HFFc6 (cell line): Measurements from ENCODE around the gene RNF111. TPM values are rescaled to one million over a fixed set of nuclear protein-coding genes. Genes with fewer than 3 reads are reported as not detected.
A peak's percentile ranks its signal among the peaks of the same experiment; 100 is the strongest.

ENCODE experiments used
- DNase-seq: peaks from one replicate; pipeline ENCODE4 v3.0.0-alpha.2; 2018
- H3K27ac Mint-ChIP-seq: 2 replicates; pipeline ENCODE4 v1.8.0; 2020; ENCODE audit warnings: mild to moderate bottlenecking, mixed read lengths
- H3K27me3 Mint-ChIP-seq: 2 replicates; pipeline ENCODE4 v1.8.0; 2021; ENCODE audit warnings: mild to moderate bottlenecking, moderate library complexity, mixed read lengths; ENCODE audit not compliant: insufficient read depth
- H3K36me3 Mint-ChIP-seq: 2 replicates; pipeline ENCODE4 v1.8.0; 2021; ENCODE audit warnings: low read depth, mixed read lengths
- H3K4me1 Mint-ChIP-seq: 2 replicates; pipeline ENCODE4 v1.8.0; 2020; ENCODE audit warnings: low read depth, mixed read lengths
- H3K4me3 Mint-ChIP-seq: 2 replicates; pipeline ENCODE4 v1.8.0; 2020; ENCODE audit warnings: mild to moderate bottlenecking, moderate library complexity, mixed read lengths
- H3K9me3 Mint-ChIP-seq: 2 replicates; pipeline ENCODE4 v1.8.0; 2020; ENCODE audit warnings: mild to moderate bottlenecking, mixed read lengths
- CTCF ChIP-seq: fragments of 200-600 bp; sonication (generic); IDR thresholded peaks from 2 replicates; pipeline ENCODE4 v1.5.0; 2021; ENCODE audit warnings: antibody characterized with exemption, mild to moderate bottlenecking
- total RNA-seq, 6 experiments: library from RNA; stranded (reverse); fragmentation: NEBNext Ultra II Directional; extraction: Animal tissue kit (Norgen Biotek cat#: 25700); gene quantifications; 2 replicates in 1 of 6; 3 replicates in 5 of 6; pipeline ENCODE4 v1.2.3, GENCODE V29; 2021

The RNF111 gene
- total RNA-seq, 6 experiments from 2014 or later, result 29.1 to 32.7 (median 32.4) TPM

GRCh38 chr15:59001946-59002345, 14.5 kb downstream of the RNF111 start:
- no peak for DNase-seq
- no peak overlapping the region for H3K4me3 Mint-ChIP-seq
- peaks cover 39% of the 10 kb centered on the region for H3K4me1 Mint-ChIP-seq
- no peak for TF ChIP-seq CTCF
- H3K36me3 Mint-ChIP-seq, result peaks cover 25% of the 10 kb centered on the region
- no peaks in the 10 kb centered on the region for H3K9me3 Mint-ChIP-seq
- H3K27ac Mint-ChIP-seq, result no peak overlapping the region
- H3K27me3 Mint-ChIP-seq, result no peaks in the 10 kb centered on the region

GRCh38 chr15:59002418-59002859, 15.0 kb downstream of the RNF111 start:
- Mint-ChIP-seq H3K4me3 (no peak overlapping the region), H3K27ac (no peak overlapping the region), H3K27me3 (no peaks in the 10 kb centered on the region), H3K9me3 (no peaks in the 10 kb centered on the region), H3K4me1 (peaks cover 34% of the 10 kb centered on the region), H3K36me3 (peaks cover 29% of the 10 kb centered on the region)
- TF ChIP-seq CTCF, result no peak
- no peak for DNase-seq

GRCh38 chr15:59005579-59005978, 18.1 kb downstream of the RNF111 start:
- Mint-ChIP-seq H3K4me3 (peak overlapping the region; percentile 9; the same call in 1 of the 2 replicates), H3K9me3 (no peaks in the 10 kb centered on the region), H3K27me3 (no peaks in the 10 kb centered on the region), H3K27ac (peak overlapping the region; percentile 20), H3K4me1 (peaks cover 29% of the 10 kb centered on the region), H3K36me3 (peaks cover 41% of the 10 kb centered on the region)
- no peak for TF ChIP-seq CTCF
- no peak for DNase-seq

DNA sequence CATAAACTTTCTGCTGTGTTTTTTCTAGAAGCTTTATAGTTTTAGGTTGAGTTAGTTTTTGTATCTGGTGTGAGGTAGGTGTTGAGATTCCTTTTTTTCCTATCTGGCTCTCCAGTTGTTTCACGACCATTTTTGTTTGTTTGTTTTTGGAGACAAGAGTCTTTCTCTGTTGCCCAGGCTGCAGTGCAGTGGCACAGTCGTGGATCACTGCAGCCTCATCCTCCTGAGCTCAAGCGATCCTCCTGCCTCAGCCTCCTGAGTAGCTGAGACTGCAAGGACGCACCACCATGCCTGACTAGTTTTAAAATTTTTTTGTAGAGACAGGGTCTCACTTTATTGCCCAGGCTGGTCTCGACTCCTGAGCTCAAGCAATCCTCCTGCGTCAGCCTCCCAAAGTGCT, 20.6 kb downstream of the RNF111 start:
- TF ChIP-seq CTCF, result no peak
- Mint-ChIP-seq H3K27me3 (no peaks in the 10 kb centered on the region), H3K36me3 (peaks cover 46% of the 10 kb centered on the region), H3K27ac (no peak overlapping the region), H3K4me3 (no peak overlapping the region), H3K9me3 (no peaks in the 10 kb centered on the region), H3K4me1 (peaks cover 30% of the 10 kb centered on the region)
- DNase-seq, result no peak

GRCh38 chr15:59011262-59011952, 23.9 kb downstream of the RNF111 start:
- Mint-ChIP-seq H3K9me3 (no peaks in the 10 kb centered on the region), H3K27ac (no peak overlapping the region), H3K4me1 (peaks cover 30% of the 10 kb centered on the region), H3K36me3 (peaks cover 26% of the 10 kb centered on the region), H3K4me3 (no peak overlapping the region), H3K27me3 (no peaks in the 10 kb centered on the region)
- DNase-seq, result no peak
- no peak for TF ChIP-seq CTCF
